Pancreas (tissue), 10 donors: ENCODE measurements around the gene RUSC1. TPM values are rescaled to one million over a fixed set of nuclear protein-coding genes. Genes with fewer than 3 reads are reported as not detected.
"Not testable (repeated sequence)": the region's sequence is repeated elsewhere in the genome, so short reads cannot be mapped to it uniquely, and the experiment has no call there.

Source experiments
- ATAC-seq, 4 donors: fragments of 200-7000 bp; cut with Tn5 transposase; one replicate each; pipeline versions ENCODE4 v1.8.0 to v1.9.1; 2020; ENCODE audit warnings: mild to moderate bottlenecking in 4 of 4, moderate library complexity in 4 of 4
- DNase-seq, 6 donors: peaks; one replicate each; pipeline ENCODE4 v3.0.0-alpha.2; 2020
- FAIRE-seq: peaks from 2 replicates; lab custom pipeline; 2012; peaks lifted over from hg19 to GRCh38; lab: Jason Lieb, UNC
- H3K27ac ChIP-seq, 4 donors: fragments of 200-600 bp; sonication (generic); 1 replicate in 3 of 4; 2 replicates in 1 of 4; pipeline versions ENCODE4 v1.5.0 to v1.8.0; 2020
- H3K27me3 ChIP-seq, 4 donors: fragments of 200-600 bp; one replicate each; pipeline ENCODE4 v1.8.0; 2021
- H3K36me3 ChIP-seq, 3 donors: fragments of 200-600 bp; sonication (generic) in 1 of 3; one replicate each; pipeline versions ENCODE4 v1.5.0 to v1.8.0; 2020 to 2021
- H3K4me1 ChIP-seq, 3 donors: fragments of 200-600 bp; one replicate each; pipeline ENCODE4 v1.8.0; 2021
- H3K4me3 ChIP-seq, 4 donors: fragments of 200-600 bp; sonication (generic) in 2 of 4; one replicate each; pipeline versions ENCODE4 v1.5.0 to v1.8.0; 2020 to 2021
- H3K9me3 ChIP-seq, 4 donors: fragments of 200-600 bp; one replicate each; pipeline ENCODE4 v1.8.0; 2021
- WGBS, 2 donors: extraction: QIAGEN DNeasy Blood & Tissue Kit; methylation state at CpG; one replicate each; pipeline ENCODE4 v1.1.7; 2013; 5-methylcytosine and 5-hydroxymethylcytosine counted together
- intact Hi-C, 3 donors: fragments of 100-400 bp; cut with DNase I; formaldehyde crosslinking; loops; one replicate each; pipeline versions ENCODE4 v1.11.1 to v1.14.2; 2022
- polyA plus RNA-seq, 2 donors: library from polyadenylated mRNA; stranded (reverse); fragments of 200-250 nt; gene quantifications; one replicate each; pipeline ENCODE4 v1.2.3, GENCODE V29; 2013
- total RNA-seq, 6 donors: library from RNA; stranded (reverse); fragmentation: NEBNext Ultra II Directional in 4 of 6; extraction: Animal tissue kit (Norgen Biotek cat#: 25700) in 4 of 6; gene quantifications; one replicate each; pipeline versions ENCODE4 v1.2.1 to v1.2.4, GENCODE V29; 2021 to 2023
- TF ChIP-seq, protein P1 (sequence below), 4 donors: fragments of 200-600 bp; sonication (generic) in 3 of 4; IDR thresholded peaks; one replicate each; pipeline versions ENCODE4 v1.5.0 to v1.8.0; 2021; ENCODE audit warnings: antibody characterized with exemption in 4 of 4
- donor health status: healthy with polysubstance abuse.
- donor health status: DM: no; HTN: no; CAD: no; lungs with moderate emphysema.
- donor health status: DM: no; HTN: no; CAD: no.
- donor health status: control.
- donor health status: control.
- donor health status: Bipolar disorder and iron deficiency.
- donor health status: DM: yes; HTN: yes; CAD: no.
- donor health status: DM: no; HTN: no; CAD: no.
- donor health status: DM: no; HTN: no; CAD: no.
- donor health status: DM: yes; HTN: yes; CAD: no.

Gene RUSC1
- total and polyA plus RNA-seq, 8 donors = 9.2 to 47.2 (median 12.4) TPM

DNA sequence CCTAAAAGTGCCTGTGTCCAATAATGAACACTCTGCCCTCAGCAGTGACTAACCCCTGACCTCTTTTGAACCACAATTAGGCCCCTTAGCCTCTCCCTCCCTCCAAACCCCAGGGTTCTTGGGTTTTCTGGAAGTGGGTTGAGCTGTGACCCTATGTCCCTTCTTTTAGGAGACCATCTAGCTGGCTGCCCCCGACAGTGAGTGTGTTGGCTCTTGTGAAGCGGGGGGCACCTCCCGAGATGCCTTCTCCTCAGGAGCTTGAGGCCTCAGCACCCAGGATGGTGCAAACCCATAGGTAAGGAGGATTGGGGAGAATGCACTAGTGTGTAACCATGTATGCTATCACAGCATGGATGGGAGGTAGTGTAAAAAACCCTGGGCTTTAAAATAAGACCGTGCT is 7.3 kb downstream of the RUSC1 start:
- H3K4me1 ChIP-seq = no peaks in the 10 kb centered on the region
- FAIRE-seq = no peak
- H3K4me3 ChIP-seq = no peak overlapping the region
- ATAC-seq = no peak
- no peaks in the 10 kb centered on the region for H3K27me3 ChIP-seq
- TF ChIP-seq, protein P1, sequence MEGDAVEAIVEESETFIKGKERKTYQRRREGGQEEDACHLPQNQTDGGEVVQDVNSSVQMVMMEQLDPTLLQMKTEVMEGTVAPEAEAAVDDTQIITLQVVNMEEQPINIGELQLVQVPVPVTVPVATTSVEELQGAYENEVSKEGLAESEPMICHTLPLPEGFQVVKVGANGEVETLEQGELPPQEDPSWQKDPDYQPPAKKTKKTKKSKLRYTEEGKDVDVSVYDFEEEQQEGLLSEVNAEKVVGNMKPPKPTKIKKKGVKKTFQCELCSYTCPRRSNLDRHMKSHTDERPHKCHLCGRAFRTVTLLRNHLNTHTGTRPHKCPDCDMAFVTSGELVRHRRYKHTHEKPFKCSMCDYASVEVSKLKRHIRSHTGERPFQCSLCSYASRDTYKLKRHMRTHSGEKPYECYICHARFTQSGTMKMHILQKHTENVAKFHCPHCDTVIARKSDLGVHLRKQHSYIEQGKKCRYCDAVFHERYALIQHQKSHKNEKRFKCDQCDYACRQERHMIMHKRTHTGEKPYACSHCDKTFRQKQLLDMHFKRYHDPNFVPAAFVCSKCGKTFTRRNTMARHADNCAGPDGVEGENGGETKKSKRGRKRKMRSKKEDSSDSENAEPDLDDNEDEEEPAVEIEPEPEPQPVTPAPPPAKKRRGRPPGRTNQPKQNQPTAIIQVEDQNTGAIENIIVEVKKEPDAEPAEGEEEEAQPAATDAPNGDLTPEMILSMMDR (IDR thresholded peaks at IDR 0.05) = no peak
- intact Hi-C loops = loop anchor here in 1 of 3 donors (10.0 kb wide), 1 partner anchor 73 kb away; the partner anchor contains the start of gene ENTREP3
- no peaks in the 10 kb centered on the region for H3K9me3 ChIP-seq
- WGBS, 2 donors = 82 to 89% methylated on average over 4 of the region's 4 CpGs
- no peak overlapping the region for H3K27ac ChIP-seq
- H3K36me3 ChIP-seq = peaks cover 0 to 13% (median 3%) of the 10 kb centered on the region in 3 donors
- DNase-seq = no peak

DNA sequence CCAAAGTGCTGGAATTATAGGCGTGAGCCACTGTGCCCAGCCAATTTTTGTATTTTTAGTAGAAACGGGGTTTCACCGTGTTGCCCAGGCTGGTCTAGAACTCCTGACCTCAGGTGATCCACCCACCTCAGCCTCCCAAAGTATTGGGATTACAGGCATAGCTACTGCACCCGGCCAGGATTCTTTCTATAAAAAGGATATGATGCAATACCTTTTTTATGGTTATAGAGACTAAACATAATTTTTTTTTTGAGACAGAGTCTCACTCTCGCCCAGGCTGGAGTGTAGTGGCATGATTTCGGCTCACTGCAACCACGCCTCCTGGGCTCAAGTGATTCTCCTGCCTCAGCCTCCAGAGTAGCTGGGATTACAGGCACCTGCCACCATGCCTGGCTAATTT is 8.2 kb downstream of the RUSC1 start:
- intact Hi-C loops = loop anchor here in 1 of 3 donors (10.0 kb wide), 1 partner anchor 74 kb away; the partner anchor contains the start of gene ENTREP3
- DNase-seq, H3K27ac ChIP-seq, FAIRE-seq, H3K4me3 ChIP-seq, ATAC-seq, H3K9me3 ChIP-seq, H3K27me3 ChIP-seq, H3K4me1 ChIP-seq: not testable (repeated sequence)
- peaks cover 0 to 13% (median 3%) of the 10 kb centered on the region in 3 donors for H3K36me3 ChIP-seq
- WGBS, 2 donors = 91 to 93% methylated on average over 7 of the region's 7 CpGs

DNA sequence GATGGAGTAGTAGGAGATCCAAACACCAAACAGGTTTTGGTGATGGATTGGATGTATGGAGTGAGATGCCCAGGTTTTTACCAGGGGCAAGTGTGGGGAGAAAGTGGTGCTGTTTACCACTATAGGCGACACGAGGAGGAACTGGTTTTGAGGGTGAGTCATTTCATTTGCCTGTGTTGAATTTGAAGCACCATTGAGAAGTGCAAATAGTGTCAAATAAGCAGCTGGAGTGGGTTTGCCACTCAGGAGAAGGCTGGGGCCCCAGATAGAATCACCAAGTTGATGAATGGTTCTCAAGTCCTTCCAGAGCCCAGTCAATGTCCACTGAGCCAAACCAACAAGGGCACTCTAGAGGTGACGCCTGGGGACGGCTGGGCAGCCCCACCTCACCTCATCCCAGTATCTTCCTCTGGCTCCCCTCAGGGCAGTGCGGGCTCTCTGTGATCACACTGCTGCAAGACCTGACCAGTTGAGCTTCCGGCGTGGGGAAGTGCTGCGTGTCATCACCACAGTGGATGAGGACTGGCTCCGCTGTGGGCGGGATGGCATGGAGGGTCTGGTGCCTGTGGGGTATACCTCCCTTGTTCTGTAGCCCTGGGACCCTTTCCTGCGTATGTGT is 9.4 kb downstream of the RUSC1 start:
- no peak overlapping the region for H3K4me3 ChIP-seq
- no peaks in the 10 kb centered on the region for H3K9me3 ChIP-seq
- H3K4me1 ChIP-seq = no peaks in the 10 kb centered on the region
- TF ChIP-seq, protein P1 (IDR thresholded peaks at IDR 0.05) = no peak
- FAIRE-seq (no peak), ATAC-seq (no peak), DNase-seq (no peak)
- WGBS, 2 donors = 93 to 94% methylated on average over 11 of the region's 11 CpGs
- H3K36me3 ChIP-seq = peaks cover 0 to 20% (median 3%) of the 10 kb centered on the region in 3 donors
- intact Hi-C loops = loop anchor here in 1 of 3 donors (10.0 kb wide), 1 partner anchor 75 kb away; the partner anchor contains the start of gene ENTREP3
- H3K27me3 ChIP-seq = no peaks in the 10 kb centered on the region
- H3K27ac ChIP-seq = no peak overlapping the region

DNA sequence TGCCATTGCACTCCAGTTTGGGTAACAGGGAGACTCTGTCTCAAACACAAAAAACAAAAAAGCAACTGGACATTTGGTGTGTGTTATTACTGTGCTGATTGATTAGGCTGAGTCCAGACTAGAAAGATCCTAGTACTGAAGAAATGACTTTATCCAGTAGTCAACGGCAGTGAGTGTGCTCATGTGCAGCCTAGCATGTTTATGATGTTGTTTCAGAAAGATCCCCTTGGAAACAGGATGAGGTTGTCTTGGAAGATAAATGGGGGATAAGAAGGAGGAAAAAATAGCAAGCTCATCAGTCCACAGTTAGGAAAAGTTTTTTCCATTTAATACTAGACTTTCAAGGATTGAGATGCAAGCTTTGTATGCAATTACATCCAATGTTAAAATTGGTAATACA is 14.3 kb downstream of the RUSC1 start:
- FAIRE-seq (no peak), DNase-seq (no peak), ATAC-seq (no peak)
- Histone ChIP-seq H3K4me3 (no peak overlapping the region), H3K4me1 (no peaks in the 10 kb centered on the region), H3K27ac (no peak overlapping the region), H3K36me3 (peaks cover 0 to 49% (median 11%) of the 10 kb centered on the region in 3 donors), H3K27me3 (no peaks in the 10 kb centered on the region), H3K9me3 (no peaks in the 10 kb centered on the region)
- 82 to 84% methylated on average over 1 of the region's 1 CpG for WGBS, 2 donors
- intact Hi-C loops = no loop called here
- TF ChIP-seq, protein P1 (IDR thresholded peaks at IDR 0.05) = no peak

- intact Hi-C loops = no loop called here
- H3K27me3 ChIP-seq = no peaks in the 10 kb centered on the region
- H3K4me1 ChIP-seq = no peaks in the 10 kb centered on the region
- FAIRE-seq = no peak
- 82 to 89% methylated on average over 8 of the region's 8 CpGs for whole genome bisulfite sequencing, 2 donors
- ATAC-seq = no peak
- no peak overlapping the region for H3K4me3 ChIP-seq
- H3K9me3 ChIP-seq = no peaks in the 10 kb centered on the region
- DNase-seq = no peak
- no peak overlapping the region for H3K27ac ChIP-seq
- peaks cover 2 to 69% (median 20%) of the 10 kb centered on the region in 3 donors for H3K36me3 ChIP-seq
- TF ChIP-seq, protein P1 (IDR thresholded peaks at IDR 0.05) = no peak
Measured at GRCh38 chr1:155339515-155340097, 18.9 kb downstream of the RUSC1 start.
